HG02642 (cell line): ENCODE data around the gene NPFFR2.
"Not testable (repeated sequence)": the region's sequence is repeated elsewhere in the genome, so short reads cannot be mapped to it uniquely, and the experiment has no call there.

Experiments used
- ATAC-seq: cut with Tn5 transposase; IDR thresholded peaks from one replicate; pipeline ENCODE4 v1.9.1; 2021; ENCODE audit warnings: mild to moderate bottlenecking; ENCODE audit not compliant: unreplicated experiment, poor library complexity

The NPFFR2 gene

DNA sequence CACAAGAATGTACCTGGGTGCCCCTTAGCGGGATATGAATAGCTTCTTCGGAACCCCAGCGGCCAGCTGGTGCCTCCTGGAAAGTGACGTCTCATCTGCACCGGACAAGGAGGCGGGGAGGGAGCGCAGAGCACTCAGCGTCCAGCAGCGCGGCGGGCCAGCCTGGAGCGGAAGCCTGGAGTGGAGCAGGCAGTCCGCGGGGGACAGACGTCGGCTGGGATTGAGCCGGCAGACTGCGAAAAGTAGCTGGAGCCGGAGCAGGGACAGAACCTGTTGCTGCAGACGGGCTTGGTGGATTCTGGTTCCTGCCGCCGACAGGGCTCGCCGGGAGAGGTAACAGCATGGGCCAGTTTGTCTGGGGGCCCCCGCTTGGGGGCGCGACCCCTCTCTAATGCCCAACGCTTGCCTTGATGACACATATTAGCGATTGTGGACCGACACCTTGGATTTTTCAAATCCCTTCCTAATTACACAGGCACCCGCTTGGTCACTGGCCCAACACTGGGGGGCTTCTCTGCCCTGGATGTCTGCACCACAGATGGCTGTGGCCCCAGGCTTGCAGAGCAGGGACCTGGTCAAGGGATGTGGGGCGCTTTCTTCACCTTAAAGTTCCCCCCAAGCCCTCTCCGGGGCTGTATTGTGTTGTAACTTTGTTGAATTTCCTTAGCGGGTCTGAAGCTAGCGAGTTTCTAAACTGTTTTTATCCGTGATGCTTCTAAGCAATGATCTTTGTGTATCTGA lies at the start of gene NPFFR2:
NPFFR2 (plus strand) TSS at position 133 of the 741 bp plus-strand sequence. CDS start 96,592 bp downstream, outside the sequence.
- ATAC-seq, result no peak

DNA sequence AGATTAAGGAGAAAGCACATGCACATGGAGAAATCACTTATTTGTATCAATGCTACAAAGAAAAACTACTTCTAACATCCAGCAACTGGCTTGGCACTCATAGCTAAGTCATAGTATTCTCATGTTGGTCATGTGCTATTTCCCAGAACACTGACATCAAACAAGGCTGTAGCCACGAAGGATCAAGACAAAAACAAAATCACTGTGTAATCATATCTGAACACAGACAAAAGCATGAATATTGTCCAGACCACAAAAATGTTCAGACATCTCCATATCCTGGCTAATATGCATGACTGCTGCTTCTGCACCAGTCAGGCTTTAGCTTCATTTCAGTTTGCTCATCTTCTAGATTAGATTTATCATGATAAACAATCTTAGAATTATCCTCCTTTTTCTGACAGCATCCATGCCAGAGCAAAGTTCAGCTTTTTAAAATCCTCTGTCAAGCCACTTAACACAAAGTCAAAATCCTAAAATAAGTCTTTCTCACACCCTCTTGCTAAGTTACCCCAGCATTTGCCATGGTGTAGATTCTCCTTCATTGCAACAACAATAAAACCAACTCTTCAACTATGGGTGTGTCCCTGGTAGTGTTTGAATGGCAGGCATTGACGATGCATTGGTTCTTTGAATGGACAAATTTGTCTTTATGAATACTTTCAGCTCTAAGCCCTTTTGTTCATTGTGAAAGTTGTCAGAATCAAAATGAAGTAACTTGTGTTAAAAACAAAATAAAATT lies 39.1 kb upstream of the NPFFR2 start:
- ATAC-seq, result no peak

DNA sequence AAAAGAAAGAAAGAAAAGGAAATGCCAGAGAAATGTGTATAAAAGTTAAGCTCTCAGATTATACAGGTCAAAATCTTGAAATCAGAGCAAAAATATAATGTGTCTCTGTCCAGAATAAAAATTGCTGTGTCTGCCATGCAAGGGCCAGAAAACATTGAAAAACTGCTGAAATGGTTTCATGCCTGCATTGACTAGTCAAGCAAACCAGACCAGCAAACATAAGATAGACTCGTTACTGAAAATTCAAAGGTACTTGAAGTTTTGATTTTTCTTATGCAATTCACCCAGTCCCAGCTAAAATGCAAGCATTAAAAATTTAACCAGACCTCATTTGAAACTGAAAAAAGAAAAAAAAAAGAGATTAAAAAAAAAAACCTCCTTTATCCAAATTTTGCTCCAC lies 37.2 kb upstream of the NPFFR2 start:
- no peak for ATAC-seq

DNA sequence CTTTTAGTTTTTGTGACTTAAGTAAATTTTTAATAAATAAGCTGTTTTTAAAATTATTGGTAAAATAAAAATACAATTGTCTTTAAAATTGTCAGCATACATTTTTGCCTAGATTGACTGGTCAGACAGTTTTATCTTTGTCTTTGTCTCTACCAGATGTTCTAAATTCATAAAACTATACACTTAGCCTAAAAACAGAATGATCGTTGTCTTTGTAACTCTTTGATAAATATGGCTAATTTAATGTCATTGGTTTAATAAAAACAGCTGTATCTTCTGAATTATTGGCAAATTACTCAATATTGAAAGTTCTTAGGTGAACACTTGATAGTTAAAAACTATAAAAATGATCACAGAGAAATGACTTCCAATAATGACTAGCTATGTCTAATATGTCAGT lies 36.5 kb upstream of the NPFFR2 start:
- no peak for ATAC-seq

DNA sequence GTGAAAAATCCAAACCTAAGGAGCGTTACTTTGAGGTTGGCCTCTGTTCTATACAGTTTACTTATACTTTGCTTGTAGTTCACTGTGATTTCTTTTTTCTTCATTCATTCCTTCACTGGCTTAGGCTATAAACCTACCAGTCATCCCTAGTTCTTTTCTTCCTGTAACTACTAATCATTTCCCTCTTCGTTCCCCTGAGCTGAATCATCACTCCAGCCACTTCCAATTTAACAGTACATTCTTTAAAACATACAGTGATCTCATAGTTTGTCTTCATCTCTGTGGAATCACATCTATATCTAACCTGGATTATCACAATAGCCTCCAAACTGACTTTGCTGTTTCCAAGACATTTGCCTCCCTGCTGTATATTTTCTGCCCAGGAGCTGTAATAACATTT lies 25.2 kb upstream of the NPFFR2 start:
- ATAC-seq, result no peak

DNA sequence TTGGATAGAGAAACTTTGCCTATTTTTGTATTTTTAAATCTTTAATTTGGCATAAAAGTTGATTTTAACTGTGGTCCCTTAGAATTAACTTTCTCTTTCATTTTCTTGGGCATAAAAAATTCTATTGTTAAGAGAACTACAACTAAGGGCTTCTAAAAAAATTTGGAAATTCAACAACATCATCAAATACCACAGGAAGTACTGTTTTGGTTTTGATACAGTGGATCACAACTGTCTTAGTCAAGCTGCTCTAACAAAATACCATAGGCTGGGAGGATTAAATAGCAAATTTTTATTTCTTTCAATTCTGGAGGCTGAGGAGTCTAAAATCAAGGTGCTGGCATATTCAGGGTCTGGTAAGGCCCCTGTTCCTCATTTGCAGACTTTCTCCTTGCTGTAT lies 19.9 kb upstream of the NPFFR2 start:
- no peak for ATAC-seq

DNA sequence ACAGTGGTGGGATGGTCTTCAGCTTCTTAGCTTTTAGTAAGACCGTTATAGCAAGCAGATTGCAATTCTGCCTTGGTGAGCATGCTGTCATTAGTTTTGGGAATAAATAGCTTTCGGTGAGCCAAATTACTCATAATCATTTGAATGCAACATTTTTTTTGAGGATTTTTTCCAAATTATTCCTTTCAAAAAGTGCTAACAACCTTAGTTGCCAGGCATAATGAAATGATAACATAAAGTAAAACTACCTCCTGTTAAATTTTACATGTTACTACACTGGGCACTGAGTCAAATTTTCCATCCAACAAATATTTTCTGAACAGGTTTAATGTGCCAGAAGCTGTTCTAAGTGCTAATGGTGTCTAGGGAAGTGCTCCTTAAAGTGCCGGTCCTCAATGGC lies 15.8 kb upstream of the NPFFR2 start:
- no peak for ATAC-seq

DNA sequence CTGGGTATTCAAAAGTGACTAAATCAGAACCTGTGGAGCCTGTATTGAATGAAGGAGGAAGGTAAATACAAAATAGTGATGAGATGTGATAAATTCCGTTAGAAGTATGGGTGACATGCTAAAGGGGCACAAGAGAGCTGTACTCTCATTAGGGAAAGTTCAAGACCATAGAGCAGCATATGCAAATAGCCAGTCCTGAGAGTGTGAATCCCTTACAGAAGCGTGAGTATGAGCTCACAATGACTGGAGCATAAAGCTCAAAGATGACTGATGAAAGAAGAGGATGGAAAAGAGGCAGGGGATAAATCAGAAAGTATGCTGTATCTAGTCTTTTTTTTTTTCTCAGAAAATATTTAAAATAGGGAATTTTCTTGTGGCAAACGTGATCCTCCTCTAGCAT lies 12.1 kb upstream of the NPFFR2 start:
- no peak for ATAC-seq

DNA sequence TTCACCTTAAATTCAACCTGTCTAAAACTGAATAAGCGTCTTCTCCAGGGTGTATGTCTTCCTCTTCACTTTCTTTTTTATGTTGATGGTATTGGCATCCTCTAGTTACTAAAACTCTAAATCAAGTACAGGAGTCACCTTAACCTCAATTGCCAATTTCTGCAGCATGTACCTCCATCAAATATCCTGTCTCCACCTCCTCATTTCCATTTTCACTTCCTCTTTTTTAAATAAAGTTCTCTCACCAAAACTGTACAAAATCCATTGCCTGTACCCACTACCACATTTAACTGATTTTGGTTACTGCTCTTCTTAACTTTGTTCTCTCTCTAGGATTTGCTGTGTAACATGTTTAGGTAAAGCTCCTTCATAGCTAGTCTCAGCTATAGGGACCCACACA lies 9.2 kb upstream of the NPFFR2 start:
- ATAC-seq, result no peak

DNA sequence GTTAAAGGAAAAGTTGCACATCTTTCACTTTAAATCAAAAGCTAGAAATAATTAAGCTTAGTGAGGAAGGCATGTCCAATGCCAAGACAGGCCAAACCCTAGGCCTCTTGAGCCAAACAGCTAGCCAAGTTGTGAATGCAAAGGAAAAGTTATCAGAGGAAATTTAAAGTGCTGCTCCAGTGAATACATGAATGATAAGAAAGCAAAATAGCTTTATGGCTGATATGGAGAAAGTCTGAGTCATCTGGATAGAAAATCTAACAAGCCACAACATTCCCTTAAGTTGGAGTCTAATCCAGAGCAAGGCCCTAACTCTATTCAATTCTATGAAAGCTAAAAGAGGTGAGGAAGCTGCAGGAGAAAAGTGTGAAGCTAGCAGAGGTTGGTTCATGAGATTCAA lies 23.8 kb downstream of the NPFFR2 start:
- ATAC-seq, result no peak

DNA sequence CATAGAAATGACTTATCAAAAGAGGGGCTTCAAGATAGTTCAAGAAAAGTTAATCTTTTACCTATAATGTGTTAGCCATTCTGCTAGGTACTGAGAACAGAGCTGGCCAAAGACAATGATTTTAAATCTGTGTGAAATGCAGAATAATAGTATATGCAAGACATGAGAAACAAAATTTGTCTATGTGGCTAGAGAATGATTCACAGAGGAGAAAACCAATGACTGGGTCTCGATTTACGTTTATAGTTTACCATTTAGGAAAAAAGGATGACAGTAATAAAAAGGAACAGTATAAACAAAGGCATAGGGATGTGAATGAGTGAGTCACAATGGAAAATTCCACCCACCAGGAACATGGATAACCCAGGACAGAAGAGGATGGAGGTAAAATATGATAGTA lies 31.9 kb downstream of the NPFFR2 start:
- no peak for ATAC-seq

DNA sequence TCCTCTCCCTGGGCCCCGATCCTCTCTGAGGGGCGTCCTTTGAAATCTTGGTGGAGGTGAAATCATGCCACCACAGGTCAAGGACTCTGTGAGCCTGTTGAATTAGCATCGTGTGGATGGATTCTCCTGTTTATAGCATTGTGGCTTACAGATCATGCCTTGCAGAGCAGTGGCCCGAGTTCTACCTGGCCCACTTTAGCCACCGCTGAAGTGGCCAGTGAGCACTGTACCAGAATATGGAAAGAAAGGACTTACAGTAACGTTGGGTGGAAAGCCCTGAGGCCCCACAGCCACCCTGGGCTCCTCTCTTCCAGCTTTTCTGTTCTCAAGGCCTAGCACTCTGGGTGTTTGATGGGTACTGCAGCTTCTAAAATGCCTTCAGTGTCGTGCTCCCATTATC lies 35.3 kb downstream of the NPFFR2 start:
- no peak for ATAC-seq

DNA sequence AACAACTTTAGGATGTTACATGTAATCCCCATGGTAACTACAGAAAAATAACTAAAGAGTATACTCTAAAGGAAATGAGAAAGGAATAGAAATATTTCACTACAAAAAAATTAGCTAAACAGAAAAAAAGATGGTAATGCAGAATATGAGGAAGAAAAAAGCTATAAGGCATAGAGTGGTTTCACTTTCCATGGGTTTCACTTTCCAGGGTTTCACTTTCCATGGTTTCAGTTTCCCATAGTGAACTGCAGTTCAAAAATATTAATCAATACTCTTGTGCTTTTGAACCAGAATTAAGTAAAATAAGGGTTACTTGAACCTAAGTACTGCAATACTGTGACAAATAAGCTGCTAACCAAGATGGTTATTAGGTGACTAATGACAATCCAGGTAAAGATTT lies 42.0 kb downstream of the NPFFR2 start:
- ATAC-seq, result no peak

DNA sequence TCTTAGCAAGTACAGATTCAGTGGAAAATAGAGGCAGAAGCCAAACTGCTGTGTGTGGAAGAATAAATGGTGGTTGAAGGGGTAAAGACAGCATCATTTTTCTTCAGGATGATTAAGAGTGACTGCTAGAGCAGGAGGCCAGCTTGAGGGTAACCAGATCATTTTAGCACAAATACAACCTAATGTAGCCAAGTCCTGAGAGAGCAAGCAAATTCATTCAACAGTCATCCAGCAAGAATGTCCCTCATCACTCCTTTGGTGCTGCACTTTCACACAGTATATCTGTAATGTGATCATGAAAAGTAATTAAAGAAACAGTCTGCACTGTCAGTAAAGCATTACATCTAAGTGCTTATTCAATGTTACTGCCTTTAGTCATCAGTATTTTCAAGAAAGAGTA lies 44.8 kb downstream of the NPFFR2 start:
- ATAC-seq, result no peak

DNA sequence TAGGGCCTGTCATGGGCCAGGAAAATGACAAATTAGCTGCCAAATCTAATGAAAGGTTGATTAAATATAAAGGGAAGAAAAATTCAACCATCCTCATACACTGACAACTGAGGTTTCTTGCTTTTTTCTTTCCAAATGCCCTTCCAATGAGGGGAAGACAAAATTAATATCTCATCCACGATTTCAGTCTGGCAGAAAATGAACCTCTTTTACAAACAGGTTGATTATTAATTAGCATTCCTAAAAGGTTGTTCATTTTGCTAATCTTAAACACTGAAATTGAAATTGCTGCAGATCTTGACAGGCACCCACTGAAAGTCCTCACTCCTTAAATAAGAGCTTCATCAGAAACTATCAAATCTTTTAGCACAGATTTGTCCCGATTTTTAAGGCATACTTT lies 45.5 kb downstream of the NPFFR2 start:
- ATAC-seq, result no peak

DNA sequence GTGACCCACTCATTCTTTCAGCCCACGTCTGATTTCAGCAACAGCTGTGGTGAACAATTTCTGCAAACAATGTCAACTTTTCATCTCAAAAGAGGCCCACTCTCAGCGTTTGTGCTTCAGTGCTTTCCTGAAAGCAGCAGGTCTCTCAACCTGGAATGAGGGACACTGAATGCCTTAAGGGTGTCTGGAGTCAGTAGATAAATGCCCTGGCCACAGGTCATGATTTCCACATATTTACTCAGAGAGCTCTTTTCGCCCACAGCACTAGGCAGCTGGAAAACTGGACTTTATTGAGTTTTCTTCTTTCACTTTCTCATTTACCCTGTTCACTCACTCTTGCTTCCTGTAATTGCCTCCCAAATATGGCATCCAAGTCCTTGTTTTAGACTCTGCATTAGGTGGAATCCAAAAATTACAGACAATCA lies 52.8 kb downstream of the NPFFR2 start:
- ATAC-seq, result peak; percentile 78

DNA sequence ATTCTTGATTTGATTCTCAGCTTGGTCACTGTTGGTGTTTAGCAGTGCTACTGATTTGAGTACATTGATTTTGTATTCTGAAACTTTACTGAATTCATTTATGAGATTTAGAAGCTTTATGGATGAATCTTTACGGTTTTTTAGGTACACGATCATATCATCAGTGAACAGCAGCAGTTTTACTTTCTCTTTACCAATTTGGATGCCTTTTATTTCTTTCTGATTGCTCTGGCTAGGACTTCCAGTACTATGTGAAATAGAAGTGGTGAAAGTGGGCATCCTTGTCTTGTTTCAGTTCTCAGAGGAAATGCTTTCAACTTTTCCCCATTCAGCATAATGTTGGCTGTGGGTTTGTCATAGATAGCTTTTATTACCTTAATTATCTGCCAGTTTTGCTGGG lies 58.8 kb downstream of the NPFFR2 start:
- ATAC-seq, result not testable (repeated sequence)

DNA sequence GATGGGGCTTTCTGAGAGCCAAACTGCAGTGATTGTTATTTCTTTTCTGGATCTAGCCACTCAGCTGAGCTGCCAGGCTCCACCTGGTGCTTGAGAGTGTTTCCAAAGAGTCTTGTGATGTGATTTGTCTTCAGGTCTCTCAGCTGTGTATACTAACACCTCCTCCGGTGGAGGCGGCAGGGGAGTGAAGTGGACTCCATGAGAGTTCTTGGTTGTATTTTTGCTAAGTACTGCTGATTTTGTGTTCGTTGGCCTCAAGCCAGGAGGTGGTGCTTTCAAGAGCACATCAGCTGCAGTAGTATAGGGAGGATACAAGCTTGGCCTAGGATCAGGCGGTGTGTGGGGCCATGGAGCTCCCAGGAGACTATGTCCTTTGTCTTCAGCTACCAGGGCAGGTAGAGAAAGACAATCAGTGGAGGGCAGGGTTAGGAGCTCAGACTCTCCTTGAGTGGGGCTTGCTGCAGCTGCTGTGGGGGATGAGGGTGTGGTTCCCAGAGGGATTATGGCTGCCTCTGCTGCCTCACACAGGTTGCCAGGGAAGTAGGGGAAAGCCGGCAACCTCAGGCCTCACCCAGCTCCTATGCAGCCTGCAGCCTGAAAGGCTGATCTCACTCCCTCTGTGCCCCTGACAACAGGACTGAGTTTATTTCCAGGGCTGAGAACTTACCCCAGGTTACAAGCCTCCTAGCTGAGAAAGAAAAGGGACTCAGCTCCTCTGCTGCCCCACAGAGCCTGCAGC lies 62.4 kb downstream of the NPFFR2 start:
- no peak for ATAC-seq

DNA sequence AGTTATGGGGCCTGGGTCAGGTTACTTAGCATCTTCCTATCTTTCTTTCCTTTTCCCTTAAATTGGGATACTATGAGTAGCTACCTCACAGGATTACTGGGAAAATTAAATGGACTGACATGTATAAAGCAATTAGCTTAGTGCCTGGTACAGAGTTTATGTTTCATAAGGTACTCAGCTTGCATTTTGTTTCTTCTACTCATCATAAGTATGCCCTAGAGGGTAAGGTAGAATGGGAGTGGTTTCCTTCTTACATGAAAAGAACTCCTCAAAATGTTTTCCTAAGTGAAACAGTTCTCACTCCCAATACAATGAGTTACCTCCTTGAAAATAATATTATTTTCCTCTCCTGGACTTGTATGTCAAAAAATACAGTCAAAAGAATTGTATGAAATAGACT lies 75.7 kb downstream of the NPFFR2 start:
- ATAC-seq, result no peak

DNA sequence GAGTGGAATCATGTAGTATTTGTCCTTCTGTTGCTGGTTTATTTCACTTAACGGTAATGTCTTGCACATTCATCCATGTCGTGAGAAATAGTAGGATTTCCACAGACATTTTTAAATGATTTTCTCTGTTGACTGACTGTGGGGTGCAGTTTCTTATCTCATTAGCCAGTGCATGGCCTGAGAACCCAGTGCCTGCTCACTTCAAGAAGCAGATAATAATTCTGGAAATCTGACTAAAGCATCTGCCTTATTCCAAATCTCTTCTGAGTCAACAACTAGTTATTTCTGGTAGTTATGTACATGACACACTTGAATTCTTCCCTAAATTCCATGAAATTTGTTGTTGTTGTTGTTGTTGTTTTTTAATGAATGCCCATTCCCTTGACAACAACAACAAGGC lies 77.6 kb downstream of the NPFFR2 start:
- ATAC-seq, result no peak

DNA sequence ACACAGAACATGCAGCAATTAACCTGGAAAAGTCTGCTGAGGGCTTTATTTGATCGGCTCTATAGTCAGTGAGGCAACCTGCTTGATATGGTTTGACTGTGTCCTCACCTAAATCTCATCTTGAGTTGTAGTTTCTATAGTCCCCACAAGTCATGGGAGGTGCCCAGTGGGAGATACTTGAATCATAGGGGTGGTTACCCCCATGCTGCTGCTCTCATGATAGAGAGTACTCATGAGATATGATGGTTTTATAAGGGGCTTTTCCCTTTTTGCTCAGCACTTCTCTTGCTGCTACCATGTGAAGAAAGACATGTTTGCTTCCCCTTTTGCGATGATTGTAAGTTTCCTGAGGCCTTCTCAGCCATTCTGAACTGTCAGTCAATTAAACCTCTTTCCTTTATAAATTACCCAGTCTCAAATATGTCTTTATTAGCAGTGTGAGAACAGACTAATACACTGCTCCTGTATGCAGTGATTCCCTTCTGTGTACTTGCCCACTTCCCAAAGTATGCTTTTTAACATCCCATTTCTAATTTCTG lies 78.2 kb downstream of the NPFFR2 start:
- no peak for ATAC-seq
